ENCODE measurements around the gene GALNT2. TPM values are rescaled to one million over a fixed set of nuclear protein-coding genes. Genes with fewer than 3 reads are reported as not detected.

GALNT2 gene
- total and polyA plus RNA-seq, 9 of the 15 experiments (the other 6 are each of a cell fraction or from before 2014, with no cell fraction given), result 1.6 to 106 (median 51.9) TPM

- TF ChIP-seq REST (IDR thresholded peaks at IDR 0.05; ENCODE audit: borderline replicate concordance) (no peak), REST (CRISPR knock-in tag; IDR thresholded peaks at IDR 0.05; ENCODE audit: low read depth) (no peak), KDM5B (IDR thresholded peaks at IDR 0.05; ENCODE audit: insufficient replicate concordance, low read depth, low read length) (no peak), ZBTB2 (IDR thresholded peaks at IDR 0.05) (peak; percentile 72), NR2C1 (IDR thresholded peaks at IDR 0.05) (no peak), NR2C1 (tag; IDR thresholded peaks at IDR 0.05) (peak; percentile 22; the same call in 1 of the 2 replicates), MEF2D (tag; conservative IDR thresholded peaks at IDR 0.05; ENCODE audit: low read depth) (no peak), TFAP4 (CRISPR knock-in tag; IDR thresholded peaks at IDR 0.05; ENCODE audit: borderline replicate concordance) (peak; percentile 81), NCOR1 (IDR thresholded peaks at IDR 0.05) (peak; percentile 89), PRDM10 (IDR thresholded peaks at IDR 0.05; ENCODE audit: partially characterized antibody) (peak; percentile 84), DNMT1 (IDR thresholded peaks at IDR 0.05) (no peak)
These were observed 76.5 kb downstream of the GALNT2 start (continued) for GRCh38 chr1:230143534-230143933.

Data from K562 (cell line).